Measurements from ENCODE around the gene MMP2.

Gene MMP2

GRCh38 chr16:55496509-55497145, 17.6 kb downstream of the MMP2 start:
- TF ChIP-seq EZH2phosphoT487 (conservative IDR thresholded peaks at IDR 0.05; ENCODE audit: low read length) (no peak), CTCF (IDR thresholded peaks at IDR 0.05; ENCODE audit: insufficient read depth, low read length, poor library complexity, severe bottlenecking) (no peak)
- H3K4me2 ChIP-seq (ENCODE audit: low read depth, low read length, poor library complexity, severe bottlenecking) = no peak overlapping the region
- H3K9ac ChIP-seq (ENCODE audit: low read length) = no peak overlapping the region
- no peak overlapping the region for H3K27ac ChIP-seq (ENCODE audit: low read depth, low read length)
- no peaks in the 10 kb centered on the region for H3K27me3 ChIP-seq (ENCODE audit: low read length)
- H4K20me1 ChIP-seq (ENCODE audit: low read depth, low read length) = no peaks in the 10 kb centered on the region
- no peaks in the 10 kb centered on the region for H3K9me3 ChIP-seq (ENCODE audit: insufficient read depth, low read length)
- no peak overlapping the region for H3K4me3 ChIP-seq (ENCODE audit: insufficient read depth, low read length, poor library complexity, severe bottlenecking)
- no peaks in the 10 kb centered on the region for H3F3A ChIP-seq (ENCODE audit: insufficient read depth)
- H3K9me2 ChIP-seq (replicated peaks; ENCODE audit: insufficient read depth, low read length) = no peaks in the 10 kb centered on the region
- no peaks in the 10 kb centered on the region for H3K36me3 ChIP-seq (ENCODE audit: low read length)
- no peak overlapping the region for H2AFZ ChIP-seq (ENCODE audit: low read depth, low read length, severe bottlenecking)
- no peaks in the 10 kb centered on the region for H3K79me2 ChIP-seq (ENCODE audit: insufficient read depth, low read length)

GRCh38 chr16:55497558-55497957, 18.6 kb downstream of the MMP2 start:
- H3K9ac ChIP-seq (ENCODE audit: low read length) = no peak overlapping the region
- no peaks in the 10 kb centered on the region for H3K79me2 ChIP-seq (ENCODE audit: insufficient read depth, low read length)
- no peaks in the 10 kb centered on the region for H3K27me3 ChIP-seq (ENCODE audit: low read length)
- H3K9me3 ChIP-seq (ENCODE audit: insufficient read depth, low read length) = no peaks in the 10 kb centered on the region
- no peak overlapping the region for H3K4me2 ChIP-seq (ENCODE audit: low read depth, low read length, poor library complexity, severe bottlenecking)
- H3K36me3 ChIP-seq (ENCODE audit: low read length) = no peaks in the 10 kb centered on the region
- H2AFZ ChIP-seq (ENCODE audit: low read depth, low read length, severe bottlenecking) = no peak overlapping the region
- H3K27ac ChIP-seq (ENCODE audit: low read depth, low read length) = no peak overlapping the region
- no peak for TF ChIP-seq CTCF (IDR thresholded peaks at IDR 0.05; ENCODE audit: insufficient read depth, low read length, poor library complexity, severe bottlenecking)
- no peak for TF ChIP-seq EZH2phosphoT487 (conservative IDR thresholded peaks at IDR 0.05; ENCODE audit: low read length)
- H3K9me2 ChIP-seq (replicated peaks; ENCODE audit: insufficient read depth, low read length) = no peaks in the 10 kb centered on the region
- no peaks in the 10 kb centered on the region for H3F3A ChIP-seq (ENCODE audit: insufficient read depth)
- H3K4me3 ChIP-seq (ENCODE audit: insufficient read depth, low read length, poor library complexity, severe bottlenecking) = no peak overlapping the region
- H4K20me1 ChIP-seq (ENCODE audit: low read depth, low read length) = no peaks in the 10 kb centered on the region

- no peaks in the 10 kb centered on the region for H3F3A ChIP-seq (ENCODE audit: insufficient read depth)
Measured at GRCh38 chr16:55498101-55498500, 19.1 kb downstream of the MMP2 start.

More at GRCh38 chr16:55498101-55498500, 19.1 kb downstream of the MMP2 start:
- H3K9ac ChIP-seq (ENCODE audit: low read length) = no peak overlapping the region
- H3K36me3 ChIP-seq (ENCODE audit: low read length) = no peaks in the 10 kb centered on the region
- H3K9me3 ChIP-seq (ENCODE audit: insufficient read depth, low read length) = no peaks in the 10 kb centered on the region
- TF ChIP-seq EZH2phosphoT487 (conservative IDR thresholded peaks at IDR 0.05; ENCODE audit: low read length) (no peak), CTCF (IDR thresholded peaks at IDR 0.05; ENCODE audit: insufficient read depth, low read length, poor library complexity, severe bottlenecking) (no peak)
- no peak overlapping the region for H3K4me3 ChIP-seq (ENCODE audit: insufficient read depth, low read length, poor library complexity, severe bottlenecking)
- H3K4me2 ChIP-seq (ENCODE audit: low read depth, low read length, poor library complexity, severe bottlenecking) = no peak overlapping the region
- no peaks in the 10 kb centered on the region for H3K9me2 ChIP-seq (replicated peaks; ENCODE audit: insufficient read depth, low read length)
- H4K20me1 ChIP-seq (ENCODE audit: low read depth, low read length) = no peaks in the 10 kb centered on the region
- no peak overlapping the region for H3K27ac ChIP-seq (ENCODE audit: low read depth, low read length)
- H3K79me2 ChIP-seq (ENCODE audit: insufficient read depth, low read length) = no peaks in the 10 kb centered on the region
- H3K27me3 ChIP-seq (ENCODE audit: low read length) = no peaks in the 10 kb centered on the region
- H2AFZ ChIP-seq (ENCODE audit: low read depth, low read length, severe bottlenecking) = no peak overlapping the region
